H1 (cell line): ENCODE measurements around the gene CREB3. TPM values are rescaled to one million over a fixed set of nuclear protein-coding genes. Genes with fewer than 3 reads are reported as not detected.

Experiments
- ASH2L ChIP-seq: fragments of 200-600, 300-600 bp; sonication (generic); IDR thresholded peaks from one replicate; pipeline ENCODE4 v1.7.1; 2017; ENCODE audit warnings: low read length
- BACH1 ChIP-seq: IDR thresholded peaks from 2 replicates; pipeline ENCODE4 v1.6.1; 2012; ENCODE audit warnings: low read length, improper control_type of control experiment
- BCL11A ChIP-seq, 2 experiments: IDR thresholded peaks; one replicate each; pipeline ENCODE4 v1.6.1; 2011; ENCODE audit warnings: low read depth in 2 of 2, low read length in 2 of 2, mild to moderate bottlenecking in 2 of 2
- EGR1 ChIP-seq: IDR thresholded peaks from 2 replicates; pipeline ENCODE4 v1.6.1; 2011; ENCODE audit warnings: low read depth, low read length, borderline replicate concordance
- FOSL1 ChIP-seq: IDR thresholded peaks from 2 replicates; pipeline ENCODE4 v1.6.1; 2011; ENCODE audit warnings: mild to moderate bottlenecking, low read depth, low read length, moderate library complexity; ENCODE audit not compliant: insufficient read depth
- SIRT6 ChIP-seq: IDR thresholded peaks from one replicate; pipeline ENCODE4 v1.7.1; 2012; ENCODE audit warnings: low read length, inconsistent platforms
- polyA plus RNA-seq, 7 experiments: library from polyadenylated mRNA; depleted of rRNA in 3 of 7; stranded (reverse) in 5 of 7; unstranded in 2 of 7; fragments of >200 nt in 5 of 7; fragments of 200-250 nt in 2 of 7; gene quantifications; 1 replicate in 5 of 7; 2 replicates in 1 of 7; 4 replicates in 1 of 7; pipeline versions ENCODE4 v1.2.1 to v1.2.3, GENCODE V29; 2011 to 2013; ENCODE audit warnings: missing spikeins in 2 of 7, mixed read lengths in 2 of 7
- total RNA-seq: library from RNA; stranded (reverse); fragmentation: NEBNext Ultra II Directional; extraction: Animal tissue kit (Norgen Biotek cat#: 25700); gene quantifications from 2 replicates; pipeline ENCODE4 v1.2.1, GENCODE V29; 2021
- TF ChIP-seq, protein P1 (sequence below): IDR thresholded peaks from 2 replicates; pipeline ENCODE4 v1.6.1; 2012; ENCODE audit warnings: inconsistent platforms

CREB3 gene
- total and polyA plus RNA-seq, 2 of the 8 experiments (the other 6 are each of a cell fraction or from before 2014, with no cell fraction given), result 24.4 to 25.7 TPM

DNA sequence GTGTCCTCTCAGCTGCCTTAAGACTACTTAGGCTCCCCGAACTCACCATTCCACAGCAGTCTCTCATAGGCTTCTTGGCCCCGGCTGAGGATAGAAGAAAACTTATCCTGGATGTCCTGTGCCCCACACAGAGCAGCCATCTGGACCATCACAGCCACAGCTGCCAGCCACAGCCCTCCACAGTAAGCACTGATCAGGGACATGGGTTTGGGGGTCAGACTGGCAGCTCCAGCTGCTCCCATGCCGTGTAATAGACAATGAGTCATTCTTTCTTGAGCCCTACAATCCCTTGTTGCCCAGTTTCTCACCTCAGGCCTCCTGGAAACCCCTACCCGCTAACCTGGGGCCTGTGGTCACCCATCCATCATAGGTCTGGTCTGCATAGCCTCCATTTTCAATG lies 5.7 kb downstream of the CREB3 start (continued):
- TF ChIP-seq, protein P1, sequence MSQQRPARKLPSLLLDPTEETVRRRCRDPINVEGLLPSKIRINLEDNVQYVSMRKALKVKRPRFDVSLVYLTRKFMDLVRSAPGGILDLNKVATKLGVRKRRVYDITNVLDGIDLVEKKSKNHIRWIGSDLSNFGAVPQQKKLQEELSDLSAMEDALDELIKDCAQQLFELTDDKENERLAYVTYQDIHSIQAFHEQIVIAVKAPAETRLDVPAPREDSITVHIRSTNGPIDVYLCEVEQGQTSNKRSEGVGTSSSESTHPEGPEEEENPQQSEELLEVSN, result no peak
- TF ChIP-seq EGR1 (no peak), ASH2L (no peak), BACH1 (no peak), BCL11A (IDR thresholded peaks at IDR 0.05; ENCODE audit: low read depth in 2 of 2, low read length in 2 of 2) (no peak), FOSL1 (no peak), SIRT6 (no peak)
- TF ChIP-seq, all 59 proteins: peak for 0
